Stimulated activated CD4-positive, alpha-beta T cell treated with anti-CD3 and anti-CD28 coated beads, TNF-alpha, amount 100 ng/mL, for 1 hour (primary cell): ENCODE results near the gene TMIE.
"Not testable (repeated sequence)": the region's sequence is repeated elsewhere in the genome, so short reads cannot be mapped to it uniquely, and the experiment has no call there.

Experiments used
- DNase-seq, 3 donors: peaks; one replicate each; pipeline ENCODE4 v3.0.0-alpha.2; 2020; ENCODE audit warnings: low read depth in 3 of 3, low spot score in 1 of 3

Gene TMIE

DNA sequence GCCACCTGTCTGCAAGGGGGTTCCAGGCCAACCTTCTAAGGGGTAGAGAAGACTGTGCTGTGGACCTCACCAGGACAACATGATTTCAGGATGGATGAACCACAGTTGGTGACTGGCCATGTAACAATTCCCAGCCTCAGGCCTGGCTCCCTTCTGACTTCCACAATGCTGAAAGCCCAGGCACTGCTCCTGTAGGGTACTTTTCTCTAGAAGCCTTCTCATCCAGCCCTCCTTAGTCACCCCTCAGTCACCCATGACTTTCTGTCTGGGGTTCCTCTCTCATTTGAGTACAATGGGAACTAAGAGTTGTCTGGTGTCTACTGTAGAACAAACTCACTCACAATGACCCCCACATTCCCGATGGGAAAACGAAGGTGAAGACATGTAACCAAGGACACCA lies 16.3 kb upstream of the TMIE start:
- DNase-seq = no peak

- DNase-seq = no peak
These were observed 15.7 kb upstream of the TMIE start for GRCh38 chr3:46685446-46685845.

DNA sequence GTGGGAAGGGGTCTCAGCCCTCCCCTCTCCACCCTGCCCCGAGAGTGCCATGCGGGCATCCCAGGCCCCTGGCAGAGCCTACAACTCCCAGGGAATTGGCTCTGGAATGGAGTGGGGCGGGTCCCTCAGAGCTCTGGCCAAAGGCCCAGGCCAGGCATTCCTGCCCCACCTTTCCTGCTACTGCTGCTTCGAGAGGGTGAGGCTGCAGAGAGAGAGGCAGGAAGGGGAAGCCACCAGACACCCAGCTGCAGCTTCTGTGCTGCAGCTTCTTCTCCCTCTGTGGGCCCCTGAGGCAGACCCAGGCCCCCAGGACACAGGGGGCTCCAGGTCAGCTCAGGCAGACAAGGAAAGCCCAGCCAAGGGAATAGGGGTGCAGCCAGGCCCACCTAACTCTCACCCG lies 10.4 kb upstream of the TMIE start:
- DNase-seq = no peak

DNA sequence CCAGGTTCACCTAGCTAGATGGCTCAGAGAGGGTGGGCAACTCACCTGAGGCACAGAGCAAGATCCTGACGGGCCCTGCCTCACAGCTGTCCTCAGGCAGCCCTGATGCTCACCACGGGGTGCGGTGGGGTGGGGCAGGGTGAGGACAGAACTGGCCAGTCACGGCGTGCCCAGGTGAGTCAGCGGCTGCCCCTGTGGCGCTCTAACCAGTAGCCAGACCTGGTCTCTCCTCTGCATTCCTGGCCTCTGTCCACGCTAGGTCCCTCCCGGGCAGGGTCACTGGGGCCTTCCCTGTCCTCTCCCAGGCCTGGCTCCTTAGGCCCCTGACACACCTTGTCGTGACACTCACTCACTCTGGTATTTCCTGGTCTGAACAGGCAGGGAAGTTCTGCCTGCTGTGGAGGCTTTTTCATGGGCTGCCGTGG lies 8.6 kb upstream of the TMIE start:
- no peak for DNase-seq

- peak; percentile 21 to 59 (median 56) for DNase-seq
These were observed 7.9 kb upstream of the TMIE start, which contains the start of gene ALS2CL for GRCh38 chr3:46693038-46693891. Gene ALS2CL (minus strand): TSS chr3:46693679. CDS start chr3:46689440, 4,239 bp downstream.

- DNase-seq = peak in 2 of 3 donors; percentile 23 to 28
These were observed 7.3 kb upstream of the TMIE start for GRCh38 chr3:46693892-46694226.

DNA sequence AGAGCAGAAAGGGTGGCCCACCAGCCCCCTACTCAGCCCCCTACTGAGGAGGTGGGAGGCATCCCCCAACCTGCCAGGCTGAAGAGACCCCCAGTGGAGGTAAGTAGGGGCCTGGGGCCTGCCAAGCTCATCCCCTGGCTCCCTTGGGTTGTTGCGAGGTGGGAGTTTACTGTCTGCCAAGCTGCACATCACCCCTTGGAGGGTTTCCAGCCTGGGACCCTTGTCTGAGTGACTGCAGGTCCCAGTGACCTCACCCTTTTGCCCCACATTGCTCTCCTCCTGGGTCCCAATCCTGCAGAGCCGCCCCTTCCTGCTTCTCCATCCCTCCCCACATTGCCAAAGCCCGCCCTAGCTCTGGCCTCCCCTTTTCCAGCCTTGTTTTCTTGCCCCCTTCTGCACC lies 6.7 kb upstream of the TMIE start:
- no peak for DNase-seq

DNA sequence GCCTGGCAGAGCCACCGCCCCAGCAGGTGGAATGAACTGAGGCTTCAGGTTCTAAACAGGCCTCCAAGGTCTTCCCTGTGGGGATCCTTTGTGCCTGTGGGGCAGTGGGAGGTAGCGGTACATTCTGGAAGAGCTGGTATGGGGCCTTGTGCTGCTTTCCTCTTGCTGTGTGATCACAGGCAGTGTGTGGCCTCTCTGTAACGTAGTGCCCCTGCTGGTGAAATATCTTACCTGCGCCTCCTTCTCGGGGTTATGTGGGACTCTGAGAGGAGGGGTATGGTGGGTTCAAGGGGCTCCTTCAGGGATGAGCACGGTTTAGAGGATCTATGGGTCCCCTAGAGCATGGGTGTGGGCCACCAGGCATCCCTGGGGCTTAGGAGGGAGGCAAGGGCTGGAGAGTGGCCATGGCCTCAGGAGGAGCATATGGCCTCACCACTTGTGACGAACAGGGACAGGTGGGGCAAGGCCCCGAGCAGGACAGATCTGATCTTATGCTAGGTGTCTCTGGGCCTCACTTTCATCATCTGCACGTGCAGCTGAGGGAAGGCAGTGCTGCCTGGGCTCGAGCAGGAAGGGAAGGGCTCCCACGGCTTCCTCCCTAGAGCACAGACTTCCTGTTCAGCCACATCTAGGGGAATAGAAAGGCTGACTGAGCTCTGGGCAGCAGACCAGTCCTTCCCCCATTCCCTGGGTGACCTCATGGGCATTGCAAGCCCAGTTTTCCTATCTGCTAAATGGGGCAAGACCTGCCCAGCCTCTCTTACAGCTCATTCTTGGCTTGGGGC lies 5.8 kb upstream of the TMIE start:
- DNase-seq = peak in 1 of 3 donors; percentile 29

GRCh38 chr3:46695962-46696894 lies 5.0 kb upstream of the TMIE start:
- DNase-seq = no peak

DNA sequence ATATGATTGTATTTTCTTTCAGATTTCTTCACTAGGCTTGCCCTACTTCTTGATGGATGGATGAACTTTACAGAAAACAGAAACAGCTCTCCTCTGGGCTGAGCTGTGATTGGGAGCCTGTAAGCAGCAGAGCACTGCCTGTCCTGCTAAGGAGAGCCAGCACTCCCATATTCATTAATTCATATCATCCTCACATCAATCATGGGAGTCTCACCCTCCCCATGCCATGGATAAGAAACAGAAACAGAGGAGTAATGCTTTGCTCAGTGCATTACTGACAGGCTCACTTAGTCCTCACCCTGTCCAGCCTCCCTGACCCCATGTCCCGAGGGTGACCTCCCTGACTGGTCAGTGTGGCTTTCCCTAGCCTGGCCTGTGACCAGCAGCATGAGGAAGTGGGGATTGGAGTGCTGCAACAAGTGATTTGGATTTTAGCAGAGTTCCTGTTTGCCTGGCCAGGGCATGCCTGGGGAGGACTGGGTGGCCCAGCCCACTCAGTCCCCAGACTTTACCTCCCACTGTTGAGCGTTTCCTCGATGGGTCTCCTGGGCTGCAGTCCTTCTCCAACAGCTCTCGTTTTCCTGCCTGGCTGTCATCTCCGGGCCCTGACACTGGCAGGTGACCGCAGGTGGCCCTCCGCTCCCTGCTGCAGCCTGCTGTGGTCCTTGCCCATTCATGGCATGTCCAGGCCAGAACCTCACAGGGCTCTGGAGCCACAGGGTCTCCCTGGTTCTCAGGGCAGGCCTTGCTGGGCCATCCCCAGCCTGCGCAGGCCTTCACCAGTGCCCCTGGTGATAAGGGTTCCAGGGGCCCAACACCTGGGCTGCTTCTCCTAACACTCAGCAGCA lies 1.3 kb upstream of the TMIE start:
- no peak for DNase-seq

- DNase-seq = no peak
These were observed 420 bp upstream of the TMIE start for GRCh38 chr3:46700772-46701171.

GRCh38 chr3:46702246-46703012 lies 1.2 kb downstream of the TMIE start:
- DNase-seq = no peak

DNA sequence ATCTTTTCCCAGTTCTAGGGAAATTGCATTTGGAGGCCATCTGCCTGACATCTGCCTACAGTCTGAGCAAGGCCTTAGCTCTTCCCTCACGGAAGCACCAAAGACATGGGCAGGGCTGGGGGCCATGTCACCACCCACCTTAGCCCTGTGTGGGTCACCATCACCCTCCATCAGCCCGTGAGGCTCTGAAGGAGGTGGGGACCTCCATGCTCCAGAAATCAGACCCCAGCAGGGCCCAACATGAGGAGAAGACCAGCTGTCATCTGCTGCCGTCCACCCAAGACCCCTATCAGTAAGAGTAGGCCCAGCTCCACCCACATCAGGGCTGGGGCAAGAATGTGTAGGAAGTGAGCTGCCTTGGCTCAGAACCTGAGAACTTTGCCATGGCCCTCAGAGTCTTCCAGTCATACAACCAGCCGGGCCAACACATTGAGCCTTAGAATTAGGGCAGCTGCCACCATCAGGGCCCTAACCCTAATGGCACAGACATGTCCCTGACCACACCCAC lies 1.9 kb downstream of the TMIE start:
- no peak for DNase-seq

DNA sequence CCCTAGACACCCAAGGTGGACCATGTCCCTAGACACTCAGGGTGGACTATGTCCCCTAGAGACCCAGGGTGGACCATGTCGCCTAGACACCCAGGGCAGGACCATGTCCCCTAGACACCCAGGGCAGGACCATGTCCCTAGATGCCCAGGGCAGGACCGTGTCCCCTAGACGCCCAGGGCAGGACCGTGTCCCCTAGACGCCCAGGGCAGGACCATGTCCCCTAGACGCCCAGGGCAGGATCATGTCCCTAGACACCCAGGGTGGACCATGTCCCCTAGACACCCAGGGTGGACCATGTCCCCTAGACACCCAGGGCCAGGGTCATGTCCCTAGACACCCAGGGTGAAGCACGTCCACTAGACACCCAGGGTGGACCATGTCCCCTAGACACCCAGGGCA lies 3.2 kb downstream of the TMIE start:
- DNase-seq = not testable (repeated sequence)

GRCh38 chr3:46705022-46705530 lies 3.9 kb downstream of the TMIE start:
- peak; percentile 22 to 52 (median 45) for DNase-seq

GRCh38 chr3:46705751-46706552 lies 4.8 kb downstream of the TMIE start:
- no peak for DNase-seq

DNA sequence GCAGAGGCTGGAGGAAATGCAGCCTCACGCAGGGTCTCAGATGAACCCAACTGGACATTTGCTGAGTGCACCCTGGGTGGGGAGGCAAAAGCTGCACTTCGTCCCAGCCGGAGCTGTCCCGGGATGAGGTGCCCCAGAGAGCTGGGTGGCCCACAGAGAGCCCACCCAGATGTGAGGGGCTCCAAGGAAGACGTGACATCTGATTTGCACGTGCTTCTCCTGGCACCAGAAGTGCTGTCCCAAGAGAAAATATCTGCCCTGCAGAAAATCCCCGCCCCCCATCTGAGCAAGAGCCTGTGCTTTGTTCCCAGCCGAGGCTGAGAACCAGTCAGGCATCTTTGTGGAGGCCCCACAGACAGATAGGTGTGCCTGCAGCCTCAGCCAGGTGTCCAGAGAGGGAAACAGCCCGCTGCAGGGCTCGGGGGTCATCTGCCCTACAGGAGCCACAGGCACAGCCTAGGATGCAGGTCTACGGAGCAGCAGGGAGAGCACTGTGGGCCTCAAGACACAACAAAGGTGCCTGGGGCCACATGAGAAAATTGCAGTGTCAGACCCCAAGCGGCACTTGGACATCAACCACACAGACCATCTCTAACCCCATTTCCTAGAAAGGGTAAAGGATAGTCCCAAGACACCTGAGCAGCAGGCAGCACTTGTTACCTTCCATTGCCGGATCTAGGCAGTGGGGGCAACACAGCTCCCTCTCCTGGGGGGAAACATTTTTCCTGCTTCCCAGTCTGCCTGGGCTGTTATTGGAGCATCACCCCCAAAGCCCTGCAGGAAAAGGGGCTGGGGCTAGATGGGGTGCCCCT lies 5.8 kb downstream of the TMIE start:
- DNase-seq = no peak
